HepG2 (cell line): Measurements from ENCODE around the gene RPL26. TPM values are rescaled to one million over a fixed set of nuclear protein-coding genes. Genes with fewer than 3 reads are reported as not detected.

ENCODE experiments used
- CSRNP2 ChIP-seq: sonication (generic); formaldehyde crosslinking; conservative IDR thresholded peaks from 2 replicates; pipeline ENCODE4 v1.8.0; 2022; ENCODE audit warnings: low read depth, missing genetic modification reagents
- HMGXB3 ChIP-seq: sonication (generic); formaldehyde crosslinking; IDR thresholded peaks from 2 replicates; pipeline ENCODE4 v1.4.0; 2020; ENCODE audit warnings: missing genetic modification reagents, borderline replicate concordance
- HOMEZ ChIP-seq: IDR thresholded peaks from 2 replicates; pipeline ENCODE4 v1.6.1; 2016; ENCODE audit warnings: low read depth
- KLF15 ChIP-seq: sonication (generic); formaldehyde crosslinking; IDR thresholded peaks from 2 replicates; pipeline ENCODE4 v1.8.1; 2023; ENCODE audit warnings: borderline replicate concordance, mild to moderate bottlenecking, inconsistent platforms, missing genetic modification reagents, mixed read lengths
- RFX3 ChIP-seq: IDR thresholded peaks from 2 replicates; pipeline ENCODE4 v1.6.1; 2016; ENCODE audit warnings: missing biosample characterization, missing genetic modification reagents
- STAT5B ChIP-seq: sonication (generic); formaldehyde crosslinking; IDR thresholded peaks from 2 replicates; pipeline ENCODE4 v1.4.0; 2020; ENCODE audit warnings: missing genetic modification reagents
- TIGD3 ChIP-seq: sonication (generic); formaldehyde crosslinking; IDR thresholded peaks from 2 replicates; pipeline ENCODE4 v1.5.1; 2020; ENCODE audit warnings: mild to moderate bottlenecking, missing genetic modification reagents, borderline replicate concordance
- ZBTB25 ChIP-seq: IDR thresholded peaks from 2 replicates; pipeline ENCODE4 v1.6.1; 2018; ENCODE audit warnings: missing genetic modification reagents
- ZFP36L2 ChIP-seq: sonication (generic); formaldehyde crosslinking; IDR thresholded peaks from 2 replicates; pipeline ENCODE4 v1.4.0; 2020; ENCODE audit warnings: missing genetic modification reagents
- ZNF788 ChIP-seq: sonication (generic); formaldehyde crosslinking; IDR thresholded peaks from 2 replicates; pipeline ENCODE4 v1.5.0; 2020; ENCODE audit warnings: mild to moderate bottlenecking, missing genetic modification reagents, borderline replicate concordance
- ZNF841 ChIP-seq: sonication (generic); formaldehyde crosslinking; IDR thresholded peaks from 2 replicates; pipeline ENCODE4 v1.8.1; 2023; ENCODE audit warnings: missing genetic modification reagents, borderline replicate concordance
- ZUFSP ChIP-seq: sonication (generic); formaldehyde crosslinking; IDR thresholded peaks from 2 replicates; pipeline ENCODE4 v1.9.0; 2021; ENCODE audit warnings: missing genetic modification reagents, mild to moderate bottlenecking, borderline replicate concordance
- polyA plus RNA-seq, 8 experiments: library from polyadenylated mRNA; depleted of rRNA in 3 of 8; stranded (reverse) in 7 of 8; unstranded in 1 of 8; fragments of >200 nt; fragmentation: Illumina TruSeq in 4 of 8; extraction: Trizol in 4 of 8; gene quantifications; 2 replicates each; pipeline versions ENCODE4 v1.2.1 to v1.2.3, GENCODE V29; 2011 to 2016; ENCODE audit warnings: low read depth in 4 of 8, missing spikeins in 1 of 8, mixed read lengths in 1 of 8; ENCODE audit not compliant: insufficient read depth in 1 of 8
- total RNA-seq, 5 experiments: library from RNA; depleted of rRNA; stranded (reverse); fragments of >200 nt; fragmentation: Illumina TruSeq; extraction: Trizol; gene quantifications; 2 replicates each; pipeline ENCODE4 v1.2.3, GENCODE V29; 2016; ENCODE audit warnings: low read depth in 1 of 5

The RPL26 gene
- total and polyA plus RNA-seq, 2 of the 13 experiments (the other 11 are each of a cell fraction or from before 2014, with no cell fraction given) = 2,817 to 3,529 TPM

- TF ChIP-seq CSRNP2 = no peak
- no peak for TF ChIP-seq ZFP36L2 (CRISPR knock-in tag)
- peak; percentile 84; the same call in 1 of the 2 replicates for TF ChIP-seq ZNF788 (CRISPR knock-in tag)
- peak; percentile 48; the same call in 1 of the 2 replicates for TF ChIP-seq ZBTB25 (CRISPR knock-in tag)
- 0 out of 2 replicates have a peak, but pooled peaks have one; percentile 53 for TF ChIP-seq STAT5B (CRISPR knock-in tag)
- no peak for TF ChIP-seq TIGD3
- no peak for TF ChIP-seq ZUFSP (CRISPR knock-in tag)
- TF ChIP-seq HMGXB3 = peak; percentile 78
- no peak for TF ChIP-seq RFX3
- TF ChIP-seq KLF15 (CRISPR knock-in tag) = no peak
- TF ChIP-seq ZNF841 = no peak
- TF ChIP-seq HOMEZ (CRISPR knock-in tag) = no peak
Observed at GRCh38 chr17:8376271-8377067, 6.5 kb downstream of the RPL26 start, which contains the start of gene KRABD2 (continued).
